K562 (cell line): ENCODE measurements around the gene GET3. TPM values are rescaled to one million over a fixed set of nuclear protein-coding genes. Genes with fewer than 3 reads are reported as not detected.

Source experiments
- ATAC-seq: fragments of 200-7000 bp; cut with Tn5 transposase; 3 replicates; pipeline ENCODE4 v1.9.1; 2020; ENCODE audit warnings: moderate library complexity
- Bru-seq: library from RNA; stranded (reverse); fragments of 400-500 nt; gene quantifications from one replicate; lab custom pipeline; 2021; lab: Mats Ljungman, UMichigan
- BruChase-seq, 2 experiments: library from RNA; stranded (reverse); fragments of 400-500 nt; gene quantifications; one replicate each; lab custom pipeline; 2021; lab: Mats Ljungman, UMichigan
- BruUV-seq: library from RNA; stranded (reverse); fragments of 400-500 nt; replicated peaks from 2 replicates; lab custom pipeline; 2021; lab: Mats Ljungman, UMichigan
- CTCF ChIA-PET: fragments of 300-600 bp; formaldehyde crosslinking; extraction: SDS; loops from one replicate; lab custom pipeline; 2021; ENCODE audit warnings: low intra/inter-chr PET ratio; lab: Yijun Ruan, JAX
- POLR2A ChIA-PET: fragments of 300-600, 350-650 bp; sonication (Branson Sonifier 250); formaldehyde crosslinking; extraction: SDS; loops from one replicate; lab custom pipeline; 2021; ENCODE audit warnings: antibody characterized with exemption, inconsistent platforms; lab: Yijun Ruan, JAX
- DNase-seq, 4 experiments: peaks; one replicate each; pipeline versions ENCODE4 v3.0.0 to v3.0.0-alpha.2; 2011 to 2018; ENCODE audit warnings: low spot score in 3 of 4, mixed read lengths in 3 of 4; ENCODE audit errors: extremely low read depth in 1 of 4
- FAIRE-seq: peaks from 2 replicates; lab custom pipeline; 2011; peaks lifted over from hg19 to GRCh38; lab: Jason Lieb, UNC
- H2AFZ ChIP-seq: 2 replicates; pipeline ENCODE4 v1.6.0; 2011; ENCODE audit warnings: low read depth, low read length, control low read depth, inconsistent platforms
- H3K27ac ChIP-seq: fragments of 200-600 bp; 3 replicates; pipeline ENCODE4 v1.8.0; 2011; ENCODE audit warnings: low read depth, mild to moderate bottlenecking, control low read depth, inconsistent platforms, low read length, moderate library complexity, mixed read lengths; ENCODE audit errors: extremely low read depth
- H3K27me3 ChIP-seq, 2 experiments: fragments of 300-600 bp in 1 of 2; 2 replicates in 1 of 2; 3 replicates in 1 of 2; pipeline versions ENCODE4 v1.6.0 to v1.8.0; 2011; ENCODE audit warnings: inconsistent platforms in 2 of 2, low read length in 2 of 2, mild to moderate bottlenecking in 1 of 2, mixed read lengths in 1 of 2, moderate library complexity in 1 of 2; ENCODE audit not compliant: control insufficient read depth in 2 of 2, insufficient read depth in 2 of 2
- H3K36me3 ChIP-seq: fragments of 300-600 bp; 3 replicates; pipeline ENCODE4 v1.8.0; 2011; ENCODE audit warnings: mild to moderate bottlenecking, low read length, inconsistent platforms; ENCODE audit not compliant: control insufficient read depth, insufficient read depth
- H3K4me1 ChIP-seq, 2 experiments: fragments of 200-600 bp in 1 of 2; replicated peaks in 1 of 2; 2 replicates in 1 of 2; 3 replicates in 1 of 2; pipeline versions ENCODE4 v1.5.1 to v1.8.0; 2011; ENCODE audit warnings: inconsistent platforms in 2 of 2, low read length in 2 of 2, mild to moderate bottlenecking in 1 of 2, mixed read lengths in 1 of 2, moderate library complexity in 1 of 2; ENCODE audit not compliant: control insufficient read depth in 2 of 2, insufficient read depth in 2 of 2
- H3K4me2 ChIP-seq: 2 replicates; pipeline ENCODE4 v1.6.1; 2011; ENCODE audit warnings: low read length, control low read depth, inconsistent platforms, mixed read lengths; ENCODE audit not compliant: insufficient read depth
- H3K4me3 ChIP-seq: fragments of 200-600 bp; sonication (generic), shearing (Covaris generic); 2 replicates; pipeline ENCODE4 v1.5.1; 2016; ENCODE audit warnings: control low read depth, inconsistent platforms
- H3K79me2 ChIP-seq: fragments of 200-600 bp; 3 replicates; pipeline ENCODE4 v1.8.0; 2011; ENCODE audit warnings: low read length, inconsistent platforms; ENCODE audit not compliant: control insufficient read depth, insufficient read depth
- H3K9ac ChIP-seq, 2 experiments: 2 replicates each; pipeline versions ENCODE4 v1.6.0 to v1.6.1; 2011; ENCODE audit warnings: low read depth in 2 of 2, low read length in 2 of 2, control low read depth in 1 of 2, inconsistent platforms in 1 of 2, mild to moderate bottlenecking in 1 of 2, mixed read lengths in 1 of 2; ENCODE audit not compliant: insufficient read depth in 1 of 2
- H3K9me1 ChIP-seq: one replicate; pipeline ENCODE4 v1.6.0; 2011; ENCODE audit warnings: inconsistent platforms, mild to moderate bottlenecking, low read length, moderate library complexity; ENCODE audit not compliant: control insufficient read depth, insufficient read depth
- H3K9me3 ChIP-seq: replicated peaks from 2 replicates; pipeline ENCODE4 v1.5.1; 2011; ENCODE audit warnings: low read depth, low read length, inconsistent platforms; ENCODE audit not compliant: control insufficient read depth, insufficient read depth
- H4K20me1 ChIP-seq: replicated peaks from 2 replicates; pipeline ENCODE4 v1.6.1; 2011; ENCODE audit warnings: low read length, inconsistent platforms, mixed read lengths; ENCODE audit not compliant: control insufficient read depth, insufficient read depth
- SIX5 ChIP-seq, 2 experiments: IDR thresholded peaks; 2 replicates each; pipeline ENCODE4 v1.6.1; 2011; ENCODE audit warnings: low read length in 2 of 2, borderline replicate concordance in 1 of 2, low read depth in 1 of 2, mild to moderate bottlenecking in 1 of 2, moderate library complexity in 1 of 2; ENCODE audit not compliant: insufficient read depth in 1 of 2
- WGBS: fragments of 100-300 bp; shearing (Covaris generic); methylation state at CpG from one replicate; pipeline ENCODE4 v1.1.6; 2016; ENCODE audit warnings: low coverage, mixed read lengths; ENCODE audit not compliant: insufficient coverage; ENCODE audit errors: missing lambda C conversion rate; 5-methylcytosine and 5-hydroxymethylcytosine counted together
- in situ Hi-C: fragments of 300-500 bp; cut with MboI; formaldehyde crosslinking; loops from 4 replicates; pipeline ENCODE4 v1.15.0; 2018; ENCODE audit warnings: inconsistent platforms, mixed read lengths
- intact Hi-C: fragments of 100-400 bp; cut with micrococcal nuclease; formaldehyde crosslinking; loops from 2 replicates; pipeline ENCODE4 v1.14.2; 2022
- long read RNA-seq, 3 experiments: library from polyadenylated mRNA in 2 of 3; library from RNA in 1 of 3; unstranded in 2 of 3; stranded (forward) in 1 of 3; transcript quantifications; one replicate each; pipeline ENCODE4 v2.0.0, GENCODE V29; 2019 to 2022
- polyA minus RNA-seq, 3 experiments: library from RNA; depleted of rRNA, polyadenylated mRNA; stranded (reverse); fragments of >200 nt; gene quantifications; 2 replicates each; pipeline ENCODE4 v1.2.3, GENCODE V29; 2011
- polyA plus RNA-seq, 8 experiments: library from polyadenylated mRNA; depleted of rRNA in 4 of 8; stranded (reverse) in 5 of 8; unstranded in 3 of 8; fragments of >200 nt; fragmentation: Nextera tagmentation in 2 of 8; fragmentation: Illumina TruSeq in 1 of 8; extraction: Ambion mirVana in 2 of 8; extraction: Trizol in 1 of 8; gene quantifications; 2 replicates each; pipeline versions ENCODE4 v1.2.1 to v1.2.3, GENCODE V29; 2011 to 2014; ENCODE audit warnings: inconsistent platforms in 1 of 8, missing spikeins in 1 of 8
- total RNA-seq, 7 experiments: library from RNA; depleted of rRNA in 6 of 7; stranded (reverse); fragments of >200 nt in 6 of 7; fragmentation: Illumina TruSeq in 2 of 7; extraction: Trizol in 2 of 7; gene quantifications; 2 replicates each; pipeline versions ENCODE4 v1.2.1 to v1.2.3, GENCODE V29; 2011 to 2021; ENCODE audit warnings: low replicate concordance in 1 of 7
- TF ChIP-seq, protein P1 (sequence below): fragments of 450-650 bp; IDR thresholded peaks from 2 replicates; pipeline ENCODE4 v1.6.1; 2016; ENCODE audit warnings: missing biosample characterization, missing genetic modification characterization
- TF ChIP-seq, protein P2 (sequence below), 2 experiments: IDR thresholded peaks; 2 replicates each; pipeline ENCODE4 v1.6.1; 2012; ENCODE audit warnings: improper control_type of control experiment in 2 of 2, low read depth in 2 of 2, low read length in 2 of 2, borderline replicate concordance in 1 of 2
- TF ChIP-seq, protein P3 (sequence below), 2 experiments: fragments of 450-650 bp in 1 of 2; sonication (generic) in 1 of 2; formaldehyde crosslinking in 1 of 2; IDR thresholded peaks in 1 of 2; conservative IDR thresholded peaks in 1 of 2; 2 replicates each; pipeline versions ENCODE4 v1.6.1 to v1.8.1; 2016 to 2023; ENCODE audit warnings: mild to moderate bottlenecking in 2 of 2, moderate library complexity in 2 of 2, inconsistent platforms in 1 of 2, missing genetic modification reagents in 1 of 2

Gene GET3
- total RNA-seq (2011; cell fraction: chromatin; rRNA removed; ENCODE audit: low replicate concordance): 14.2 and 56.9 TPM in 2 replicates
- 50.0 and 64.0 TPM in 2 replicates for total RNA-seq (2011; cell fraction: nucleolus; rRNA removed)
- 23.1 and 31.1 TPM in 2 replicates for total RNA-seq (2011; cell fraction: nucleoplasm; rRNA removed)
- total RNA-seq (2014; rRNA removed): 67.7 and 89.3 TPM in 2 replicates
- 21.6 and 26.0 TPM in 2 replicates for total RNA-seq (2014; rRNA removed; fragmentation: Illumina TruSeq; extraction: Trizol)
- total RNA-seq (2015; rRNA removed; fragmentation: Illumina TruSeq; extraction: Trizol): 50.1 TPM in 2 replicates
- total RNA-seq (2021): 51.8 and 55.3 TPM in 2 replicates
- polyA plus RNA-seq (2011; rRNA removed): 63.5 and 79.5 TPM in 2 replicates
- 84.9 and 186 TPM in 2 replicates for polyA plus RNA-seq (2011; cell fraction: cytosol; rRNA removed)
- polyA plus RNA-seq (2011; cell fraction: nucleus; rRNA removed): 67.3 and 105 TPM in 2 replicates
- 61.4 and 90.6 TPM in 2 replicates for polyA plus RNA-seq (2012)
- polyA plus RNA-seq (2014; fragmentation: Illumina TruSeq; extraction: Trizol): 68.4 and 73.2 TPM in 2 replicates
- polyA plus RNA-seq (2014; fragmentation: Nextera tagmentation; extraction: Ambion mirVana): 10 to 100 TPM in 1 of 2 experiments, 1 to 10 TPM in 1; 8.3 to 29.1 TPM
- 83.5 and 85.1 TPM in 2 replicates for polyA plus RNA-seq (2014; rRNA removed)
- 26.3 and 49.6 TPM in 2 replicates for polyA minus RNA-seq (2011; rRNA and poly(A)+ RNA removed)
- polyA minus RNA-seq (2011; cell fraction: cytosol; rRNA and poly(A)+ RNA removed): 25.6 and 35.6 TPM in 2 replicates
- 9.1 and 13.1 TPM in 2 replicates for polyA minus RNA-seq (2011; cell fraction: nucleus; rRNA and poly(A)+ RNA removed)
- Bru-seq, nascent RNA: percentile 67 among the genes with signal in this experiment
- BruChase-seq, experiment 1, labeled RNA remaining after a 2-hour chase: percentile 69 among the genes with signal in this experiment
- percentile 72 among the genes with signal in this experiment for BruChase-seq, experiment 2, labeled RNA remaining after a 6-hour chase
- long read RNA-seq, experiment 1, transcript ASNA1-201 (7 exons, 1,280 nt): major isoform, 64 of 109 reads
- long read RNA-seq, experiment 1, partial matches to known transcripts: 38 of 109 reads
- long read RNA-seq, experiment 1, other reads (novel, unspliced or antisense): 6 of 109 reads
- long read RNA-seq, experiment 2, transcript ASNA1-201 (7 exons, 1,280 nt): major isoform, 60 of 81 reads
- long read RNA-seq, experiment 2, partial matches to known transcripts: 11 of 81 reads
- long read RNA-seq, experiment 2, other reads (novel, unspliced or antisense): 10 of 81 reads
- long read RNA-seq, experiment 3, transcript ASNA1-201 (7 exons, 1,280 nt): major isoform, 46 of 51 reads
- long read RNA-seq, experiment 3, partial matches to known transcripts: 1 of 51 reads
- long read RNA-seq, experiment 3, other reads (novel, unspliced or antisense): 3 of 51 reads

DNA sequence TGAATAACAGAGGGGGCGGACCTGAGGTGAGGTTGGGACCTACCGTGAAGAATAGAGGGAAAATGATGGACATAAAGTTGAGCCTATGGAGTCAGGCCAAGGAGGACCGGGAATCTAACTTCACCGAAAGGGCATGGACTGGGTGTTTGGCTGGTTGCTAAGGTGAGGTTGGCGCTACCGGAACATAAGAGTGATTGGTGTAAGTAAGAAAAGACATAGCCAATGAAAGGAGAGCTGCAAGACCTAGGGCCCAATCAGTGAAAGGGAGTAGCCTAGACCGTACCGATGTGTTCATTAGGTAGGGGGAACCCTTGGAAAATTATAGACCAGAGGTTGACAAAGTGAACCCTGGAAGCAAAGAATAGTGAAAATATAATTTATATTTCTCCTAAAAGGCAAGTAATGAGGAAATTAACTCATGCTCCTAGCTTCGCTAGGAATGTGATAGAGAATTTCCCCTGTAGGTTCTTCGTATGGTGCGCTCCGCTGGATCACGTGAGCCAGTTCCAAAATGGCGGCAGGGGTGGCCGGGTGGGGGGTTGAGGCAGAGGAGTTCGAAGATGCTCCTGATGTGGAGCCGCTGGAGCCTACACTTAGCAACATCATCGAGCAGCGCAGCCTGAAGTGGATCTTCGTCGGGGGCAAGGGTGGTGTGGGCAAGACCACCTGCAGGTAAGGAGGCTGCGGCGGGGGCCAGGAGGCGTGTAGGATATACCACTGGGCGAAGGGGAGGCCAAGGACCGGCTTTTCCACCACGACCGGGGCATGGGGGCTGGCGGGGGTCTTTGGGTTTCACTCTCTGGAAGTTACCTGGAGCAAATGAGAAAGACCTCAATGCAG is at the start of gene GET3:
Gene GET3 (plus strand): TSS at position 503 of the 840 bp plus-strand sequence. CDS start 9 bp downstream, at position 512.
- POLR2A ChIA-PET: interaction anchor here (0.6 to 2.2 kb wide), 14 partner anchors 9 to 416 kb away, joined by 3 to 10 read pairs (median 4); partner anchors contain the start of genes JUNB and TNPO2
- Histone ChIP-seq H3K9me3 (no peaks in the 10 kb centered on the region), H4K20me1 (peaks cover 11% of the 10 kb centered on the region), H2AFZ (peak within 1 kb of the TSS; percentile 94), H3K36me3 (peaks cover 34% of the 10 kb centered on the region), H3K27ac (peak within 1 kb of the TSS; percentile 97), H3K4me1 (peaks cover 11 to 25% of the 10 kb centered on the region in 2 experiments), H3K4me3 (peak within 1 kb of the TSS; percentile 63), H3K4me2 (peak within 1 kb of the TSS; percentile 99), H3K9me1 (no peaks in the 10 kb centered on the region), H3K79me2 (peaks cover 49% of the 10 kb centered on the region), H3K27me3 (no peaks in the 10 kb centered on the region), H3K9ac (peak within 1 kb of the TSS; percentile 90 to 93)
- intact Hi-C loops: loop anchor here (1.0 kb wide), 1 partner anchor 21 kb away; no protein-coding TSS in a partner anchor
- CTCF ChIA-PET: no interaction called here
- under 1% methylated on average over 25 of the region's 29 CpGs for WGBS
- in situ Hi-C loops: no loop called here
- ATAC-seq (peak; percentile 92), DNase-seq (peak; percentile 86 to 98 (median 92)), FAIRE-seq (peak; percentile 100)
- BruUV-seq: no TSS peak
- TF ChIP-seq, protein P1, sequence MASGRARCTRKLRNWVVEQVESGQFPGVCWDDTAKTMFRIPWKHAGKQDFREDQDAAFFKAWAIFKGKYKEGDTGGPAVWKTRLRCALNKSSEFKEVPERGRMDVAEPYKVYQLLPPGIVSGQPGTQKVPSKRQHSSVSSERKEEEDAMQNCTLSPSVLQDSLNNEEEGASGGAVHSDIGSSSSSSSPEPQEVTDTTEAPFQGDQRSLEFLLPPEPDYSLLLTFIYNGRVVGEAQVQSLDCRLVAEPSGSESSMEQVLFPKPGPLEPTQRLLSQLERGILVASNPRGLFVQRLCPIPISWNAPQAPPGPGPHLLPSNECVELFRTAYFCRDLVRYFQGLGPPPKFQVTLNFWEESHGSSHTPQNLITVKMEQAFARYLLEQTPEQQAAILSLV (tag): no peak
- TF ChIP-seq, protein P2, sequence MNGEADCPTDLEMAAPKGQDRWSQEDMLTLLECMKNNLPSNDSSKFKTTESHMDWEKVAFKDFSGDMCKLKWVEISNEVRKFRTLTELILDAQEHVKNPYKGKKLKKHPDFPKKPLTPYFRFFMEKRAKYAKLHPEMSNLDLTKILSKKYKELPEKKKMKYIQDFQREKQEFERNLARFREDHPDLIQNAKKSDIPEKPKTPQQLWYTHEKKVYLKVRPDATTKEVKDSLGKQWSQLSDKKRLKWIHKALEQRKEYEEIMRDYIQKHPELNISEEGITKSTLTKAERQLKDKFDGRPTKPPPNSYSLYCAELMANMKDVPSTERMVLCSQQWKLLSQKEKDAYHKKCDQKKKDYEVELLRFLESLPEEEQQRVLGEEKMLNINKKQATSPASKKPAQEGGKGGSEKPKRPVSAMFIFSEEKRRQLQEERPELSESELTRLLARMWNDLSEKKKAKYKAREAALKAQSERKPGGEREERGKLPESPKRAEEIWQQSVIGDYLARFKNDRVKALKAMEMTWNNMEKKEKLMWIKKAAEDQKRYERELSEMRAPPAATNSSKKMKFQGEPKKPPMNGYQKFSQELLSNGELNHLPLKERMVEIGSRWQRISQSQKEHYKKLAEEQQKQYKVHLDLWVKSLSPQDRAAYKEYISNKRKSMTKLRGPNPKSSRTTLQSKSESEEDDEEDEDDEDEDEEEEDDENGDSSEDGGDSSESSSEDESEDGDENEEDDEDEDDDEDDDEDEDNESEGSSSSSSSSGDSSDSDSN (IDR thresholded peaks at IDR 0.05; ENCODE audit: borderline replicate concordance in 1 of 2, low read depth in 2 of 2, low read length in 2 of 2): no peak
- TF ChIP-seq, protein P3, sequence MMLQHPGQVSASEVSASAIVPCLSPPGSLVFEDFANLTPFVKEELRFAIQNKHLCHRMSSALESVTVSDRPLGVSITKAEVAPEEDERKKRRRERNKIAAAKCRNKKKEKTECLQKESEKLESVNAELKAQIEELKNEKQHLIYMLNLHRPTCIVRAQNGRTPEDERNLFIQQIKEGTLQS (IDR thresholded peaks at IDR 0.05): peak; percentile 47; the same call in 1 of the 2 replicates
- TF ChIP-seq, protein P3 (CRISPR knock-in tag; conservative IDR thresholded peaks at IDR 0.05): no peak
- TF ChIP-seq SIX5 (IDR thresholded peaks at IDR 0.05; ENCODE audit: borderline replicate concordance in 1 of 2, insufficient read depth in 1 of 2, low read depth in 1 of 2, low read length in 2 of 2): peak in 1 of 2 experiments; percentile 42; a peak in 3 of 4 replicates
